ENCODE data around the gene CPSF4L. TPM values are rescaled to one million over a fixed set of nuclear protein-coding genes. Genes with fewer than 3 reads are reported as not detected.

CPSF4L gene
- total RNA-seq, 4 donors from 2014 or later, result not detected

DNA sequence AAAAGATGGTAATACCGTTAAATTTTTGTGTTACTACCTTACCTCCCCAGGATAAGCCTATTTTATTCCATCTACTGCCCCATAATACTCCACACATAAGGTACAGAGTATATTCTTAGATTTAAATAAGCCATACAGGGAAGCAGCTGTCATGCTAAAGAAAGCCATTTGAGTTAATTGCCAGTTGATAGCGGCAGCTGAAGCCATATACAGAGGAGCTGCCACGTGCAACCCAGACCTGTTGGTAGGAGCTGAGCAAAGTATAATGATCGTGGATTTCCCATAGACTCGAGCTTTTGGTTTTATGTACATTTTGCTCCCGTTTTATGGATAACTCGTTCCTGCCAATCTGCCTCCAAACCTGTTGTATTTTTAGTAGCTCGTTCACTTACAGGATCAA is 12.0 kb downstream of the CPSF4L start:
- Histone ChIP-seq H3K36me3 (peaks cover 38% of the 10 kb centered on the region), H3K9me3 (no peaks in the 10 kb centered on the region), H3K27me3 (no peaks in the 10 kb centered on the region), H3K4me3 (no peak overlapping the region), H3K4me1 (no peaks in the 10 kb centered on the region), H3K27ac (no peak overlapping the region)
- 79% methylated on average over 8 of the region's 8 CpGs for WGBS
- TF ChIP-seq, protein P1, sequence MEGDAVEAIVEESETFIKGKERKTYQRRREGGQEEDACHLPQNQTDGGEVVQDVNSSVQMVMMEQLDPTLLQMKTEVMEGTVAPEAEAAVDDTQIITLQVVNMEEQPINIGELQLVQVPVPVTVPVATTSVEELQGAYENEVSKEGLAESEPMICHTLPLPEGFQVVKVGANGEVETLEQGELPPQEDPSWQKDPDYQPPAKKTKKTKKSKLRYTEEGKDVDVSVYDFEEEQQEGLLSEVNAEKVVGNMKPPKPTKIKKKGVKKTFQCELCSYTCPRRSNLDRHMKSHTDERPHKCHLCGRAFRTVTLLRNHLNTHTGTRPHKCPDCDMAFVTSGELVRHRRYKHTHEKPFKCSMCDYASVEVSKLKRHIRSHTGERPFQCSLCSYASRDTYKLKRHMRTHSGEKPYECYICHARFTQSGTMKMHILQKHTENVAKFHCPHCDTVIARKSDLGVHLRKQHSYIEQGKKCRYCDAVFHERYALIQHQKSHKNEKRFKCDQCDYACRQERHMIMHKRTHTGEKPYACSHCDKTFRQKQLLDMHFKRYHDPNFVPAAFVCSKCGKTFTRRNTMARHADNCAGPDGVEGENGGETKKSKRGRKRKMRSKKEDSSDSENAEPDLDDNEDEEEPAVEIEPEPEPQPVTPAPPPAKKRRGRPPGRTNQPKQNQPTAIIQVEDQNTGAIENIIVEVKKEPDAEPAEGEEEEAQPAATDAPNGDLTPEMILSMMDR (IDR thresholded peaks at IDR 0.05), result no peak
- TF ChIP-seq EP300 (IDR thresholded peaks at IDR 0.05), result no peak
- no peak for TF ChIP-seq POLR2AphosphoS5 (IDR thresholded peaks at IDR 0.05)
- TF ChIP-seq POLR2A (IDR thresholded peaks at IDR 0.05), result no peak
- DNase-seq (ENCODE audit: low spot score in 2 of 2), result no peak

DNA sequence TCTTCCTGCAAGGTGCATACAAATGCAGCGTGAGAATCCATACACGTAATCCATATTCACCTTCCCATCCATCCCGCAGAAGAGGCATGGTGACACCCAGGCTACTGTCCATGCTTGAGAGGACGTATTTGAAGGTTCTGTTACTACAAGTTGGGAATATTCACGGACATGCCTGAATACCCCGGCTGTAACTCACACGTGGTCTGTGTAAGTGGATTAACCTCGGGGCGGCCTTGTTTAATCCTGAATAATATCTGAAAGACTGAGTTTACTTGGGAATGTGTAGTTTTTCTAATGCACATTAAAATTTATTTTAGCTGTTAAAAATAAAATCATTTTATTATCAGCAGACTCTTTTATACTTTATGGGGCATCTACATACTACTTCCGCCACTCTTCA is 13.1 kb downstream of the CPSF4L start:
- H3K4me3 ChIP-seq, result no peak overlapping the region
- peaks cover 43% of the 10 kb centered on the region for H3K36me3 ChIP-seq
- H3K27me3 ChIP-seq, result no peaks in the 10 kb centered on the region
- no peak for DNase-seq (ENCODE audit: low spot score in 2 of 2)
- H3K9me3 ChIP-seq, result no peaks in the 10 kb centered on the region
- 88% methylated on average over 10 of the region's 10 CpGs for WGBS
- no peaks in the 10 kb centered on the region for H3K4me1 ChIP-seq
- TF ChIP-seq POLR2A (IDR thresholded peaks at IDR 0.05), result no peak
- no peak for TF ChIP-seq POLR2AphosphoS5 (IDR thresholded peaks at IDR 0.05)
- TF ChIP-seq, protein P1 (IDR thresholded peaks at IDR 0.05), result no peak
- no peak overlapping the region for H3K27ac ChIP-seq

DNA sequence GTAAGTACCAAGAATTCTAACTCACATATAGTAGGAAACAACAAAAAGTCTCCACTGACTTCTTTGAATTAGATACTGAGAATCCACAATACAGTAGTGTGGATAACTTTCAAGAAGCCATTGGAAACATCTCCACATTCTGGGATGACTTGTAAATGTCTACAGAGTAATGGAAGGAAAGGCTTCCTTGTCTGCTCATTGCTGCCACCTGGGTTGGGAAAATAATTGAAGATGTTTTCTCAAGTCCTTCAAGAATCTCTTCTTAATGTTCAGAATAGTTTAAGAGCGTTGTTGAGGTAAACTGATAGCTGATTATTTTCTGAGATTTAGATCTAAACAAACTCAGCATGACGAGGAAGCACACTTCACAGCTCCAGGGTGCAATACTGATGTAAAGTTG is 14.0 kb downstream of the CPSF4L start:
- Histone ChIP-seq H3K4me3 (no peak overlapping the region), H3K4me1 (no peaks in the 10 kb centered on the region), H3K27ac (no peak overlapping the region), H3K36me3 (peaks cover 45% of the 10 kb centered on the region), H3K9me3 (no peaks in the 10 kb centered on the region), H3K27me3 (no peaks in the 10 kb centered on the region)
- no peak for DNase-seq (ENCODE audit: low spot score in 2 of 2)
- TF ChIP-seq EP300 (IDR thresholded peaks at IDR 0.05) (no peak), POLR2A (IDR thresholded peaks at IDR 0.05) (no peak), POLR2AphosphoS5 (IDR thresholded peaks at IDR 0.05) (no peak)
- TF ChIP-seq, protein P1 (IDR thresholded peaks at IDR 0.05), result no peak
- 84% methylated on average over 2 of the region's 2 CpGs for WGBS

DNA sequence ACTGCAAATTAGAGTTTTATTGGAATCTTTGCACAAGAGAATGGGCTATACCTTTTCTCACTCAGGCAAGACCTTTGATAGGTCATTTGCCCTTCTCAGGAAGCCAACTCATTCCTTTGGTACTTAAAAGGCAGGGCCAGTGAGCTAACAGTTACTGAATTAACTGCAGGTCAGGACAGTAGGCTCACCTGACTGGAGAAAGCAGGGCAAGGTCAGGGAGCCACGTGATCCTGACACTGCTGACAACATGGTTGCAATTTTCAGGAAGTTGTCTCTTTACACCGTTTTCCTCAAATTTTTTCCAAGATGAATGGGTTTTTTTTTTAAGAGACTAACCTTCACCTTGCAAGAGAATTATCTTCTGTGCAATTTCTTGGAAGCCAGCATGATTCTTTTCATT is 21.1 kb downstream of the CPSF4L start:
- DNase-seq (ENCODE audit: low spot score in 2 of 2), result no peak
- no peak overlapping the region for H3K27ac ChIP-seq
- no peaks in the 10 kb centered on the region for H3K27me3 ChIP-seq
- TF ChIP-seq POLR2AphosphoS5 (IDR thresholded peaks at IDR 0.05) (no peak), EP300 (IDR thresholded peaks at IDR 0.05) (no peak), POLR2A (IDR thresholded peaks at IDR 0.05) (no peak)
- TF ChIP-seq, protein P1 (IDR thresholded peaks at IDR 0.05), result no peak
- H3K9me3 ChIP-seq, result no peaks in the 10 kb centered on the region
- WGBS, result 60% methylated on average over 2 of the region's 2 CpGs
- peaks cover 4% of the 10 kb centered on the region for H3K4me1 ChIP-seq
- H3K36me3 ChIP-seq, result peaks cover 22% of the 10 kb centered on the region
- no peak overlapping the region for H3K4me3 ChIP-seq

DNA sequence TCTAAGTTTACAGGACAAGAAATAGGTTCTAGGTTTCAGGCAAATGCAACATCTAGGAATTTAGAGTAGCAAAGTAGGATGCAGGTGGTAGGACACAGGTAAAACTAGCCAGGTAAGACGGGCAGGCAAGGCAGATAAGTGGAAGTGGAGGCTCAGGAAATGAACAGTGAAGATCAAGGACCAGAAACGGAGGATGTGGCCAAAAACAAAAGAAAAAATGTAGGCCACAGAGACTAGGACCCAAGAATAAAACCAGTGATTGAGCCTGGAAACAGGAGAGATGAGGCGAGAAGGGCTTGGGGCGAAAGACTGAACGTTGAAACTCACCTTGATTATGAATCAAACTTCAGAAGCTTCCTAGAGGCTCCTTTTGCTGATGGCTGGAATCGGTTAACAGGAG is 24.0 kb downstream of the CPSF4L start:
- Histone ChIP-seq H3K4me1 (peaks cover 13% of the 10 kb centered on the region), H3K27me3 (no peaks in the 10 kb centered on the region), H3K9me3 (no peaks in the 10 kb centered on the region), H3K4me3 (no peak overlapping the region), H3K27ac (no peak overlapping the region), H3K36me3 (peaks cover 18% of the 10 kb centered on the region)
- TF ChIP-seq POLR2AphosphoS5 (IDR thresholded peaks at IDR 0.05) (no peak), EP300 (IDR thresholded peaks at IDR 0.05) (no peak), POLR2A (IDR thresholded peaks at IDR 0.05) (no peak)
- TF ChIP-seq, protein P1 (IDR thresholded peaks at IDR 0.05), result no peak
- no peak for DNase-seq (ENCODE audit: low spot score in 2 of 2)
- WGBS, result 72% methylated on average over 6 of the region's 6 CpGs
